HG03175 (cell line): ENCODE data around the gene VSTM4.

ENCODE experiments used
- ATAC-seq: cut with Tn5 transposase; IDR thresholded peaks from one replicate; pipeline ENCODE4 v1.9.1; 2021; ENCODE audit warnings: mild to moderate bottlenecking, moderate library complexity; ENCODE audit not compliant: unreplicated experiment

VSTM4 gene

DNA sequence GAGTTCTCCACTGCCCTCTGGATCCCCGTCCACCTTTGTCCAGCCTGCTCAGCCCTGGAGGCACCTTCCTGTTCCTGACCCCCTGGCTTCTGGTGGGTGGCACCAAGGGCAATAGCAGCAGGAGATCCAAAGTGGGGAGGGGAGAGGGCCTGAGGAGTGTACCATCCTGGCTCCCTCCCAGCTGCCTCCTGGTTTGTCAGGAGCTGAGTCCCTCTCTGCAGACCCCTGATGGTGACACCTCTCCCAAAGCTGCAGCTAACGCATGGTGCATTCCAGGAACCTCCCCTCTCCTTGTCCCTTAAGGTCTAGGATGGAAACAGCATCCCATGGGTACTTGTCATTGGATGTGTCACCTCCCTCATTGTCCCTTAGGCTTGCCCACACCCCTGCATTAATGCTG, 39.6 kb downstream of the VSTM4 start:
- ATAC-seq, result no peak

DNA sequence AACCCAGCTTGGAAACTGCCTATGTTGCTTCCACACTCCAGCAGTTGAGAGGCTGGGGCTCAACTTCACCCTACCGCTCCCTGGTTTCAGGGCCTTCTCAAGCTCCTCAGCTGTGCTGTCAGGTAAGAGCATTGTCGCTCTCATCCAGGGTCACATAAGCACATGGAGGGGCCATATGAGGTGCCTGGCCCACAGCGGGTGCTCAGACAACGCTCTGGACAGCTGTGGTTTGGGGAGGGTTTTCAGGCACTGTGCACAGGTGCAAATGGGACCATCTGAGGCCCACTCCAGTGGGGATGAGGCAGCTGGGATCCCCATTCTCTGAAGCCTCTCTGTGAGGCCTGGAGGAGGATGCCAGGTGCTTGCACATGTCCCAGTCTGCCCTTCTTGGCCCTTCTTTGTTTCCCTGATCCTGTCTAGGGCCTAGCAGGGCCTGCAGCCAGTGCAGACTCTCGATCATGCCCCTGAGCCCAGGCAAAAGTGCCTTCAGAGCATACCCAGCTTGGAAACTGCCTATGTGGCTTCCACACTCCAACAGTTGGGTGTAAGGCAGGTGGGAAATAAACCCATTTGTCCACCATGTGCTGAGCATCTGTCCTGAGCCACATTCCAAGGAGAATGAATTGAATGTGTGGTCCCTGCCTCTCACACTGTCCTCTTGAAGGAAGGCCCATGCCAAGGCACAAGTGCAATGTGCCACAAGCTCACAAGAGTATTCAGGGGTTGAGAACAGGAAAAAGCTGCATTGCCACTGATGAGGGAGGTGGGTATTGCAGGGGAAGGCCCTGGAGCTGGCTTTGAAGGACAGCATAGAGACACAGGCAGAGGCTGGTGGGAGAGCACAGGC, 40.3 kb downstream of the VSTM4 start:
- no peak for ATAC-seq

DNA sequence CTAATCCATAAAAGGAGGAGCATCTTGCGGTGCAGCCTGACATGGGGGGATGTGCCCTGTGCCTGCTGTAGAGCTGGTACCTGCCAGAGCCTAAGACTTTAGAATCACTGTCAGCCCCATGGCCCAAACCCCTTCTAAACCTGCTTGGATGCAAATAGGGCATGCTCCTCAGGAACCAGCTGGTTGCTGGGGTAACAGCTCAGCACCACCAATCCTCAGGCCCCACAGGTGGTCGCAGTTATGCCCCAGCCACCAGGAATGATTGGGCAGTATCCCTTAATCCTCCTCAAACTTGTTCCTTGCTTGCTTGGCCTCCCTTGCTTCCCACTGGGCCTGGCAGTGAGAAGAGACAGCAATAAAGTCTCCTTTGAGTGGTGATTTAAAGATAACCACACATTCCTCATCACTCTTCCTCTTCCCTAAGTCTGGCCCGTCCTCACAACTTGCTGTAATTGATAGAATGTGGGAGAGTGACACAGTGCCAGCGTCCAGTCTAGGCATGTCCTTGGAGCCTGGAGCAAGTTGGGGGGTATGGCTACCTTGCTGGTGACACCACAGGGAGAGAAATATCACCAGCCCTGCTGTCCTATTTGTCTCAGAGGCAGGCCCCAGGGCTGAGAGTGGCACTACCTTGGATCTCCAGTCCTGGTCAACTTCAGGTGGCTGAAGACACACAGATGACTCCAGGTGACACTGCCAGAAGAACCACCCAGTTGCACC, 43.0 kb downstream of the VSTM4 start:
- no peak for ATAC-seq

DNA sequence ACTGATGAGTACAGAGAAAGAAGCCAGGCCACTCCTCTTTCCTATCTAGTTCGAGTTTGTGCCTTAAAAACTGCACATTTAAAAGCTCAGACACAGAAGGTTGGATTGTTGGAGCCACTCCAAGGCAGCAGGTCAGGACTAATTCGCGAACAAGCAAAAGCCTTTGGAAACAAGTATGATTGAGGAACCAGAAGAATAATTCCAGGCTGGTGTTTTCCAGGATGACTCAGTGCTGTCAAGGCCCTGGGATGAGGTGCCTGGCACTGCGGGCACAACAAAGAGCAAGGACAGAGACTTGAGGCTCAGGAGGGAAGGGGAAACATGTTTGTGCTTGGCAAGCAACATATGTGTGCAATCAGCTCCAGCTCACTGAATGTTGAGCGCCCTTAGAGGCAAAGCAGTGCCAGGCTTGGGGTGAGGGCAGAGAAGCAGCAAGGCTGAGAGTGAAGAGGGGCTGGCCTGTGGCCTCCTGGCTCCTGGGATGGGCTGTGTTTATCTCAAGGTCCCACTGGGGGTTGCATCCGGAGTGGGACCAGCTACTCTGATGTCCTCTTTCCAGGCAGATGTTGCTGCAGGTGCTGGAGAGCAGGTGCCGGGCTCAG, 44.1 kb downstream of the VSTM4 start:
- ATAC-seq, result no peak

DNA sequence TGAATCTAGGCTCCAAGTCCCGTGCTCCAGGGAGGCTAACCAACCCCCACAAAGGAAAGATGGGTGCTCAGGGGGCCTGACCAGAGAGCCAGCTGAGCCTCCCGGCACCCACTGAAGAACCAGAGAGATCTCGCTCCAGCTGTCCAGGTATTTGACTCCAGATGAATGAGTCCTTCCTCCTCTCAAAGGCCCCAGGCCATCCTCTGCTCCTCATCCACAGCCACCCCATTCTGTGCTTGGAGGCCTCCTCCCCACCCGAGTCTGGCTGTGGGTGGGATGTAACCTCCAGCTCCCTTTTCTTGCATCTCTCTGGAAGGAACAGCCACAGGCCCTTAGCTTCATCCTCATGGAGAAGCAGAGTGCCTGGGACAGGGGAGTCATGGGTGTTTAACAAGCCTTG, 44.6 kb downstream of the VSTM4 start:
- no peak for ATAC-seq

DNA sequence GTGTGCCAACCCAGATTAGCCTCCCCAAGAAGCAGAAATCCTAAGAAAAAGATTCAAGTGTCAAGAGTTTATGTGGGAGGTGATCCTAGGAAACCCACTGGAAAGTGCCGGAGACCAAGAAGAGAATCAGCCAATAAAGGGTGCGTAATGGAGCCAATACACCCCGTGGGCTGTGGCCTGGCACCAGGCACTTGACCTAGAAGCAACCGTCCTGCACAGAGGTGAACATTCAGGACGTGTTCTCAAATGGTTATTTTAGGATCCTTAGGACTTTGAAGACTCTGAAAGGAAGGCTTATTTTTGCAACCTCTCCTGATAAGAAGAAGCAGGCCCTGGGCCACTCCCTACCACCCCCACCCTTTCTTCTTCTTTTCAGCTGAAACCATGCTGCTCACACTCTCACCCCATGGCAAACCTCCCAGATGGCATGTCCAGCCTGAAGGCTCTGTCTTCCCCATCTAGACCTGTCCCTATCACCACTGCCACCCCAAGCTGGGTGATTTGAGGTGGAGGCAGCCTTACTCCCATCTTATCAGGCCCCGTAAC, 46.6 kb downstream of the VSTM4 start:
- no peak for ATAC-seq

DNA sequence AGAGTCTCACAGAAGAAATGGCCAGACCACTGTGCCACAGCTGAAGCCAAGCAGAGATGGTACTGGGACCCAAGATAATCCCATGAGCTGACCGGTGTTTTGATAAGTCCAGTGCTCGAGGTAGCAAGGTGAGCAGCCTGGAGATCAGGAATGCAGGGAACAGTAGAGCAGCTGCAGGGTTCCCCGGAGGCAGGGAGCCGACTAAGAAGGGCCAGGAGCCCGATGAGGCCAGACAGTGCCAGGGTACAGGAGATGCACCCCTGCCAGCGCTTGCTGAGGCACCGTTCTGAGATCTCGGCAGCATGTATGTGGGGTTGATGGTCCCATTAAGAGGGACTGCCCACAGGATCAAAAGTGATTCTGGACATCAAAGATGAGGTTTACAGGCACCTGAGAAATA, 47.1 kb downstream of the VSTM4 start:
- ATAC-seq, result no peak

DNA sequence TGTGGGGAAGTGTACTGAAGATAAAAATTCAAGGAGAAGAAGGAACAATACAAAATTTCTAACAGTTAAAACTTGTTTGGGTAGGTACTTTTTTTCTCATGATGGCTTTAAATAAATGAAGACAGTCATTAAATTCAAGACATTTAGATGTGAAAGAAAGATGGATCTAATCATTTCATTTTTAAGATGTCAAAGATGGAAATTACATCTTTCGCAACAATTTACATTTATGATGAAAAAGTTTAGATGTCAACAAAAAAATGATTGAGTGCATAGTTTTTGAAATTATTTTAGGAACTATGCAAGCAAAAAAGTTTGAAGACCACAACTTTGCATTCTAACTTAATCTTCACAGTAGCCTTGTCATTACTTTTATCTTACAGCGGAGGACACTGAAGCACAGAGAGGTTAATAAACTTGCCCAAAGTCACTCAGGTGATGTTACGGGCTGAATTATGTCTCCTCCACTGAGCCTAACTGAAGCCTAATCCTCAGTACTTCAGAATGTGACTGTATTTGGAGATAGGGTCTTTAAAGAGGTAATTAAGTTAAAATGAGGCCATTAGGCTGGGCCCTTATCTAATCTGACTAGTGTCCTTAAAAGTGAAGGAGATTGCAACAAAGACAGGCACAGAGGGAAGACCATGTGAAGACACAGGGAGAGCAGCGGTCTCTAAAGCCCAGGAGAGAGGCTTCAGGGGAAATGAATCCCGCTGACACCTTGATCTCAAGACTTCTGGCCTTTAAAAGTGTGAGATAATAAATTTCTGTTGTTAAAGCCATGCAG, 48.2 kb downstream of the VSTM4 start:
- no peak for ATAC-seq

DNA sequence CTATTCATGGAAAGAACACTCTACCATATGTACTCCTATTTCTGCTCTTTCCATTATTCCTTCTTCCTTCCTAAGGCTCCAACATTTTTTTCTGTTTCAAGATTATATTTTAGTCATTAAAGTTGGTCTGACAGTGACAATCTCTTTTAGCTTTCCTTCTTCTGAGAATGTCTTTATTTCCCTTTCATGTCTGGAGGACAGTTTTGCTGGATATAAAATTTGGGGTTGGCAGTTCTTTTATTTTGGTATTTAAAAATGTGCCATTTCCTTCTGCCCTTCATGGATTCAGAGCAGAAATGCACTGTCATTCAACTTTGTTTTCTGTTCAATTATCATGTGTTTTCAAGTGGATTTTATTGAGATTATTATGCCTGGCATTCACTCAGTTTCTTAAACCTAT, 53.1 kb downstream of the VSTM4 start:
- no peak for ATAC-seq

DNA sequence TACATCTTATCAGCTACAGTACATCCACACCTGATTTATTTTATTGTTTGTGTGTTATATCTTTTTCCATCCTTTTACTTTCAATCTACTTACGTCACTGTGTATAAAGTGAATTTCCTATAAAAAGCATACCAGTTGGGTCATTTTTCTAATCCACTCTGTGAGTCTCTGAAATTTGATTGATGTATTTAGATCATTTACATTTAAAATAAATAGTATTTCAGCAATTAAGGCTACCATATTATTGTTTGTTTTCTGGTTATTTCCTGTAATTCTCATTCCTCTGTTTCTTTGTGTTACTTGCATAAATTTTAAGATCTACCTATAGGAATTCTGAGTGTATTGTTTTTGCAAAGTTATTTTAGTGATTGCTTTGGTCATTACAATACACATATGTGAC, 53.7 kb downstream of the VSTM4 start:
- no peak for ATAC-seq

DNA sequence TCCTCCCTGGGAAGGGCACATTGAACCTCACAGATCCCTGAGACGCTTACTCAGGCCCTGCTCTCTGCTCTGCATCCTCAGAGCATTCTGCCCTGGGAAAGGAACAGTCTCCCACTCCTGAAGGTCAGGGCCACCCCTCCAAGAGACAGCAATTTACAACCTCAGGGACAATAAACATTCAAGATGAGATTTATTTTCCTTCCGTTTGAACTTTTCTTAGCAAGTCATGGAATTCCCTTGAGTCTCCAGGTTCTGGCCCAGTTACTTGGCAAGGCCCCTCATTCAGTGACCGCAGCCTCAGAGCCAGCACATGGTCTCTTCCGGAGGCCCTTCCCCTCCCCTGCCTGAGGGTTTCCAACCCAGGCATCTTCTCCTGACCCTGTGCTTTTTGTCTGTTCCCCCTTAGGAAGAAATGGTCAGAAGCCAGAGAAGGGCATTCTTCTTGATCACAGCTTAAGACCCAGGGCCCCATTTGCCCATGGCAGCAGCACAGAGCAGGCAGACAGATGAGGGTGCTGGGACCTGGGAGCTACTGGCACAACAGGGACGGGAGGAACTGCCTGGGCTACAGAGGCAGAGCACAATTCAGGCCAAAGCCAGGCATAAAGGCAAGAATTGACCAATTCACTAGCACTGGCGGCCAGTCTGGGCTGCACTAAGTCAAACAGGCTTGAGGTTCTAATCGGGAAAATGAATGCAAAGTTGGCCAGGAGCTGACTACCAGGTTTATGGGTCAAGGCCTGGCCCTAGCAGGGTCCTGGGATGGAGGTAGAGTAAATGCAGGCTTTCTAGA, 56.7 kb downstream of the VSTM4 start:
- no peak for ATAC-seq

DNA sequence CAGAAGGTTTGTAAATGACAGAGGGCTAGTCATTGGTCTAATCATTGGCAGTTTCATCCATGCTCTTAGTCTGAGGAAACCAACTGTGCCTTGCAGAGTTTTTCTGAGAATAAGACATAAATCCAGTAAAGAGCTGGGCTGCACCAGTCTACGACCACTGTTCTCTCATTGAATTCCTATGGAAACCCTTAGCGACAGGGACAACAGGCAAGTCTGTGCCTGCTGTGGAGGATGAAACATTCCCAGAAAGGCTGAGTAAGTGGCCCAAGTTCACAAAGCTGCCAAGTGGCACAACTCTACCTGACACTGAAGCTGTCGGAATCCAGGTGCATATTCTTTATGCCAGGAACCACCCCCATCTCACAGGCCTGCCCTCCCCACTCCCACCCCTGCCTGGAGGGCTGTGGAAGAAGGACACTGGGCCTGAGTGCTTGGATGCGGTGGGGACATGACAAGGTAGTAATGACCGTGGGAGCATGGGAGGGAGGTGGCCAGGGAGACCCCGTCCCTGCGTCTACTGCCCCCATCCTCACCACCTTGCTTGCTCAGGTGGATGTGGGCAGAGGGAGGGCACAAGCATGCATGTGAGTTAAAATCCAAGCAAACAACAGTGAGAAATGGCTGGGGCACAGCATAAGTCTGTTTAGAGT, 58.0 kb downstream of the VSTM4 start:
- no peak for ATAC-seq

DNA sequence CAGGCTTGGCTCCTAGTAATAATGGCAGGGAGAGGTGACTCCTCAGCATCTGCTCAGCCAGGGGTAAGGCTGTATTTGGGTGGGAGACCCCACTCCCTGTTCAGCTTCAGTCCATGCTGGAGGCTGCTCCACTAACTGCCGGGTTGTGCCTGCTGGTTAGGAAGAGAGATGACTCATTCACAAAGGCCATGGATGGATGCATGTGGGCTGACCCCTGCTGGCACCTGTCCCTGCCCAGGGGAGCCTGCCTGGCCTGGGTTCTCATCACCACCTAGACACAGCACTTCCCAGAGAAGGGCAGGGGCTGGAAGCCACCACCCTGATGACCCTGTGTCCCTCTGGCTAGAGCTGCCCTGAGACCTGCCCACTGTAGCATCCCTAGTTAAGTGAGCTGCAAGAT, 59.0 kb downstream of the VSTM4 start:
- no peak for ATAC-seq

DNA sequence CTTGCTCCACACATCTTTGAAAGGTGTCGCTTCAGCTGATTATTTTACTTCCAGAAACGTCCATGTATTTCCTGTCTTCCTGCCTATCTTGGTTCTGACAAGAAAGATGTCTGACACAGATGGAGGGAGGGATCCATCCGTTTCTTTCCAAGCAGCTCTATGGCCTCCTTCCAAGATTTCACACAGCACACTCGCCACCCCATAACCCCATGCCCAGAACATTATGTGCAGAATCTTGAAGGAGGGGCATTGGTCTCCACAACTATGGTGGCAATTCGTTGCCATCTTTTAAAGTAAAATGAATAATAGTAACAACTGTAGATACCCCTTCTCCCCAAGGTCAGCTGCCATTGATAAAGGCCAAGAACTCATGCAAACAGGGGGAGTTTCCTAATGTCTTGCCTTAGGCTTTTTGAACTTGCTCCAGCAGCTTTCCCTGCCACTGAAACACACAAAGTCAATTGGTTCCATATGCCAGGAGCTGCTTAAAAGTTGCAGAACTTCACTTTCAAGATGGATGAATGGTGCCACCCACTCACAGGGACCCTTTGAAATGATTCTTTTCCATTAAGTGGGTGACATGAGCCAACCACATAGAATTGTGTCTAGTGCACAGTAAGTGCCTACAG, 60.0 kb downstream of the VSTM4 start:
- no peak for ATAC-seq

DNA sequence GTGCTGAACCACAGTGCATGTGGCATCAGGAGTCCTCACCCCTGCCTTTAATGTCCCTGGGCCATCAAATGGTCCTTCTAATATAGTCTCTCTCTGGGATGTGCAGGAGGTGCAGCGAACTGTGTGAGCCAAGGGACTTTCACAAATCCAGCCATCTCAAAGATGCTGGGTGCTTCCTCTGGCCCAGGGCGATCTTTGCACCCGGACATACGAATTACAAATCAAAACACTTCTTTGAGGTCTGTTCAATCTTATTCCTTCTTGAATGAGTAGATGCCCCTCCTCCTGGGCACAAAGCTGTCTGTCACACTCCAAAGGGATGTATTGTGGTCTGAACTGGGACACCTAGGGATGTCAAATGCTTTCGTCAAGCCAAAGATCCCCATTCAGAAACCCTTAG, 60.6 kb downstream of the VSTM4 start:
- no peak for ATAC-seq

DNA sequence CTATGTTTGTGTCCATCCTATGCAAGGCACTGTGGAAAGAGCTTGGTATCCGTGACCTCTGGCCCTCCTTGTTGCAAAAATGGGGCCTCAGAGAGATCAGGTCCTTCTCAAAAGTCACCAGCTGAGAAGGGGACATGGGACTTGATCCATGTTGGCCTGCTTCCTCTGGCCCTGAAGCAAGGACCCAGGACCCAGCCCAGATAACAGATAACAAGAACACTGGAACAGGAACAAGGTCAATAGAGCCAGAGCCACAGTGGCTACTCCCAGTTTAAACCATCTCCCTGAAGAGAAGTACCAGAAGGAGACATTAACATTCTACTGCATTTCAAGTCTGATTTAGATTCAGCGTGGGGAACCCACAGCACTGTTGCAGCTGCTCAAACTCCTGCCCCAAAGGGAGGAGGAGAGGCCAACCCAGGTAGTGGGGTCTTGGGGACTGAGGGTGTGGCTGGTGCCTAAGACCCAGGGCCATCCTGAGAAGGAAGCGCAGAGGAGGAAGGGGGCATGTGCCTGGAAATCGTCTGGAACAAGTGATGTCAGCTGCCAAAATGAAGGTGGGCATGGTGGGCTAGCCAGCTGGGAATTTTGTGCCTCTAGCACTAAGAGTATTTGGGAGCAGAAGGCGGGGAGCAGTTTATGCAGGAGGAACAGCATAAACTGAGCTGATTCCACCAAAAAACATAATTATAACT, 61.2 kb downstream of the VSTM4 start:
- ATAC-seq, result no peak

DNA sequence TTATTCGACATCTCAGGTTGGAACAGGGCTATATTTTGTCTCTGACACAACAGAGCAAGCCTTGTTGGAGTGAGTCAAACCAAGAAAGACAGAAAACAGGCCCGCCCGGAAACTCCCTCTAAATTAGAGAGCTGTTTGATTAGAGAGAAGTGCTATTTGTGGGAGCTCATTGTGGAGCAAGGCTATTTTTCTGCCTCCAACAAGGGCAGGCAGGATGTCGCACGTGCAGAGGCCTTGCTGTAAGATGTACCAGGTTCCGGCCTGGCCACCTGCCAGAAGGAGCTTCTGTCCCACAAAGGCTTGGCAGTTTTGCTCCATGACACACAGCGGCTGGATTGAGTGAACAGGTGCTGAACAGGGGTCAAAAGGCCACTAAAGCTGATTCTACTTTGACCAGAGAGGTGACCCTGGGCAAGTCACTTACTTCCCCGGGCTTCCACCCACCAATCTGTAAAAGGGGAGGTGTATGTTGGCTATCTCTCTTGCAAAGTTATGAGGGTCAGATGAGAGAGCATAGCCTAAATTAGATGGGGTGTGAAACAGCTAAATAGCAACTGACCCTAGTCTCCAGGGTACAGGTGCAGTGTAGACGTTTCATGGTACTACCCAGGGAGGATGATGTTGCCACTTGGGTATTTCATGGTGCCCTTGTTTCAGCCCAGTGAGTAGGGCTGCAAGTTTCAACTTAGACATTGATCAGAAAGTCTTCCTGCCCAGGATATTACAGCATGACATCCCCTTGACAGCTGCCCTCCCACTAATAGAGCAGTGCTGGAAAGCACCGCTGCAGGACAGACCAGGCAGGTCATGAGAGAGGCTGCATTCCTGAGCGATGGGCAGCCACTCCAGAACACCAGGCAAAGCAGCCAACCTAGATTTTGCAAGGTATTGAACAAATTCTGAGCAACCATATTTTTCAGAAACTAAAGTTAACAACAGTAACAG, 62.0 kb downstream of the VSTM4 start:
- peak; percentile 86 for ATAC-seq

DNA sequence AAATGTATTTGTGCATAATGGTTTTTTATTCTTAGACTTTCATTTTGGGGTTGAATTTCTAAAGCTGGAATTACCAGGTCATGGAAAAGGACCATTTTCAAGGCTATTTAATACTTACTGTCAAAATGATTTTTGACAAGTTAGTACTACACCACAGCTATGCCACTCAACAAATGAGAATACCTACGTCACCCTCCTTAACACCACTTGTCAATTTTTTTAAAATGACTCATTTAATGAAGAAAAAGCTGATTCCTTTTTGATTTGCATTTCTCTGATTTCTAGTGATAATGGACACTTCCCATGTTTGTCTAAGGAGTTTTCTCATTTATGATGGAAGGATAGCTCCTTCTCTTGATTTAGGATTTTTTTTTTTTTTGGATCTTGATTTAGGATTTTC, 63.3 kb downstream of the VSTM4 start:
- ATAC-seq, result no peak
